Esophagus muscularis mucosa (tissue), 4 donors: ENCODE results near the gene ITPKC.

Experiments
- EP300 ChIP-seq: sonication (generic); formaldehyde crosslinking; IDR thresholded peaks from one replicate; pipeline ENCODE4 v1.6.1; 2017; ENCODE audit warnings: antibody characterized with exemption
- POLR2A ChIP-seq: fragments of 450-650 bp; IDR thresholded peaks from one replicate; pipeline ENCODE4 v1.6.1; 2017; ENCODE audit warnings: antibody characterized with exemption, moderate library complexity, mild to moderate bottlenecking, low read depth
- POLR2AphosphoS5 ChIP-seq, 2 donors: sonication (generic); formaldehyde crosslinking; IDR thresholded peaks; one replicate each; pipeline ENCODE4 v1.6.1; 2017; ENCODE audit warnings: antibody characterized with exemption in 2 of 2
- TF ChIP-seq, protein P1 (sequence below), 3 experiments: fragments of 200-600 bp in 2 of 3; fragments of 450-650 bp in 1 of 3; sonication (generic) in 2 of 3; IDR thresholded peaks; one replicate each; pipeline ENCODE4 v1.5.1; 2017 to 2019; ENCODE audit warnings: antibody characterized with exemption in 3 of 3, mild to moderate bottlenecking in 2 of 3, moderate library complexity in 1 of 3

DNA sequence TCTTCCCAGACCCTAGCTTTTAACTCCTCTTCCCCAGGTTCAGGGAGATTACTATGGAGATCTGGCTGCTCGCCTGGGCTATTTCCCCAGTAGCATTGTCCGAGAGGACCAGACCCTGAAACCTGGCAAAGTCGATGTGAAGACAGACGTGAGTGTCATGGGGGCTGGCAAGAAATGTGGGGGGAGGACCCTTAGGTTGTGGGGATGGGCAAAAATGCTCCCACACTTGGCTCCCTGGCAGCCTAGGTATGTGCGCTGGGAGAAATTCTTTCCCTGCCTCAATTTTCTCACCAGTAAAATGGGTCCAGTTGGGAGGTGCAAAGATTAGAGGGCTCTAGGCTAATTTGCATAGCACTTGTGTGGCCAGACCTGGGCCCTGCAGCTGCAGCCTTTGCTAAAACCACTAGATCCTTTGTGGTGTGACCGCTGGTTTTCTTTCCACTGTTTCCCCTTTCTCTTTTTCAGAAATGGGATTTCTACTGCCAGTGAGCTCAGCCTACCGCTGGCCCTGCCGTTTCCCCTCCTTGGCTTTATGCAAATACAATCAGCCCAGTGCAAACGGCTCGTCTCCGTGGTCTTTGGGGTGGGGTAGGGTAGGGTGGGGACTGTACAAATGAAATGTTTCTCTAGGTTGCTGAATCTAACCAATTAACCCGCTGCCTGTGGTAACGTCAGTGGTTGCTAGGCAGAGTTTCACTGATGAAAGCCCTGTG is 60.2 kb downstream of the ITPKC start:
- no peak for TF ChIP-seq POLR2A
- TF ChIP-seq, protein P1, sequence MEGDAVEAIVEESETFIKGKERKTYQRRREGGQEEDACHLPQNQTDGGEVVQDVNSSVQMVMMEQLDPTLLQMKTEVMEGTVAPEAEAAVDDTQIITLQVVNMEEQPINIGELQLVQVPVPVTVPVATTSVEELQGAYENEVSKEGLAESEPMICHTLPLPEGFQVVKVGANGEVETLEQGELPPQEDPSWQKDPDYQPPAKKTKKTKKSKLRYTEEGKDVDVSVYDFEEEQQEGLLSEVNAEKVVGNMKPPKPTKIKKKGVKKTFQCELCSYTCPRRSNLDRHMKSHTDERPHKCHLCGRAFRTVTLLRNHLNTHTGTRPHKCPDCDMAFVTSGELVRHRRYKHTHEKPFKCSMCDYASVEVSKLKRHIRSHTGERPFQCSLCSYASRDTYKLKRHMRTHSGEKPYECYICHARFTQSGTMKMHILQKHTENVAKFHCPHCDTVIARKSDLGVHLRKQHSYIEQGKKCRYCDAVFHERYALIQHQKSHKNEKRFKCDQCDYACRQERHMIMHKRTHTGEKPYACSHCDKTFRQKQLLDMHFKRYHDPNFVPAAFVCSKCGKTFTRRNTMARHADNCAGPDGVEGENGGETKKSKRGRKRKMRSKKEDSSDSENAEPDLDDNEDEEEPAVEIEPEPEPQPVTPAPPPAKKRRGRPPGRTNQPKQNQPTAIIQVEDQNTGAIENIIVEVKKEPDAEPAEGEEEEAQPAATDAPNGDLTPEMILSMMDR (IDR thresholded peaks at IDR 0.05): no peak
- peak in 1 of 2 donors; percentile 7 for TF ChIP-seq POLR2AphosphoS5 (IDR thresholded peaks at IDR 0.05)
- TF ChIP-seq EP300: no peak
